Measurements from ENCODE around the gene CRHR2.

The CRHR2 gene

GRCh38 chr7:30706908-30707307 is 24.7 kb upstream of the CRHR2 start:
- no peak for DNase-seq (ENCODE audit: low read depth in 2 of 2)

DNA sequence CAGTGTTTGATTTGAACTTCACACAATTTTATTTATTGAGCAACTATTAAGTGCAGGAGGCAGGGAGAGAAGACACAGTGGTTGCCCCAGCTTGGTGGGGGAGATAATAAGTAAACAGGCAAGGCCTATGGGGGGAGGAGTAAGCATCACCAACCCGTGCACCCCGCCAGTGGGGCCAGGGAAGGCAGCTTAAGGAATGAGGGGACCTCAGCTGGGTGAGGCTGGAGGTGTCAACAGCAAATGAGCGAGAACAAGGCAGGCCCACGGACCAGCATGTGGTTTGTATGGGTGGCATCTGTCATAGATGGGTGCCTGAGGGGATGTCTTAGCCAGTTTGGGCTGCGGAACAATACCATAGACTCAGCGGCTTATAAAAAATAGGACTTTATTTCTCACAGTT is 24.1 kb upstream of the CRHR2 start:
- no peak for DNase-seq (ENCODE audit: low read depth in 2 of 2)

DNA sequence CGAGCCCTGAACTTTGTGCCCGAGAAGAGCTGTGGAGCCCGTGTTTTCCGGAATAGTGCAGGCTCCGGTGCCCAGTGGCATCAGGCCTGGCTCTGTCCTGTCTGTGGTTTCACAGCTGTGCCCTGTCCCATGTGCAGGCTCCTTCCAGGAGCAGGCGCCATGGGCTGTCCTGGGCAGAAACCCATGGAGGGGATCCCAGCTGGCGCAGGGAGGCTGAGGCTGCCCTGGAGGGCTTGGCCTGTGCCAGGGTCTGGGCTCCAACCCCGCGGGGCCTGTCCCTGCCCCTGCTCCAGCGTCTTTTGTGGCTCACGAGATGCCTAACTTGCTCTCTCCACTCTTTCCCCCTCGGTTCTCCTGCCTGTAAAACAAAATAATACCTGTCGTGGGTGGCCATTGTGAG is 23.3 kb upstream of the CRHR2 start:
- no peak for DNase-seq (ENCODE audit: low read depth in 2 of 2)

DNA sequence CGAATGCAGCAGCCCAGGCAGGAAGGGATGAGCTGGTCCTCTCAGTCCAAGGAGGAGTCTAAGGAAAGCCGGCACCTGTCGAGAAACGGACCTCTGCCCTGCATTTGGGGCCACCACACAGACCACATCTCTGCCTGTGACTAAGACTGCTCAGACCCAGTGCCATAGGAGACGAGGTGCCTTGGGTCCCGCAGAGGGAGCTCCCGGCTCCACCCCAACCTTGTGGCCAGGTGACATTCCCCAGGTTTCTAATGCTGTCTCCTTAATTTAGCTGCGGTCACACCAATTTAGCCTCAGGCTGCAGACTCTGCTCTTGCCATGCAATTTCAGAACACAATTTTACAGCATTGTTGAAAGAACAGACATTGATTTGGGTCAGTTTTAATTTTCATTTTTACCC is 22.8 kb upstream of the CRHR2 start:
- DNase-seq (ENCODE audit: low read depth in 2 of 2) = no peak

DNA sequence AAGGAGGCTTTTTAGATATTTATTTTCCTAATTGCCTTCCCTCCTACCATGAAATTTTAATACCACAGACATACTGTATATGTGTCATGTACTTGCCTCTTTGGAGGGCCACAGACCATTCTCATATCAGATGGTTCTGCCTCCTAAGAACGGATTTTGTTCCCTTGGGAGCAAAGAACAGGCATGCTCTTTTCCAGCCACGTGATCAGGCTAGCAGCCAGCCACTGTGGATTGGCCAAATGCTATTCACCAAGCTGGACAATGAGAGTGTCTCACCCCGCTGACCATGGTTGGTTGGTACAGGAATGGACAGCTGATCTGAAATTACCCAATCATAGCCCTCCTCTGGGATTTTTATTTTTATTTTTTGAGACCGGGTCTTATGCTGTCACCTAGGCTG is 21.5 kb upstream of the CRHR2 start:
- no peak for DNase-seq (ENCODE audit: low read depth in 2 of 2)

DNA sequence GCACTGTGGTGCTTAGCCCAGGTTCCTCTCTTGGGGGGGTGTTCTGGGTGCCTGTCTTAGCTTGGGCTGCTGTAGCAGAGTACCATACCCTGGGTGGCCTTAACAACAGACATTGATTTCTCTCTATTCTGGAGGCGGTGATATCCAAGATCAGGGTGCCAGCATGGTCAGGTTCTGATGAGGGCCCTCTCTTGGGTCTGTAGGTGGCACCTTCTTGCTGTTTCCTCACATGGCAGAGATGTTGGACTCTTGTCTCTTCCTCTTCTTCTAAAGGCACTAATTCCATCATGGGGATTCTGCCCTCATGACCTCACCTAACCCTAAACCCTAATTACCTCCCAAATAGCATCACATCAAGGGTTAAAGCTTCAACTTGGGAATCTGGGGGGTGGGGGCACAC is 19.9 kb upstream of the CRHR2 start:
- no peak for DNase-seq (ENCODE audit: low read depth in 2 of 2)

DNA sequence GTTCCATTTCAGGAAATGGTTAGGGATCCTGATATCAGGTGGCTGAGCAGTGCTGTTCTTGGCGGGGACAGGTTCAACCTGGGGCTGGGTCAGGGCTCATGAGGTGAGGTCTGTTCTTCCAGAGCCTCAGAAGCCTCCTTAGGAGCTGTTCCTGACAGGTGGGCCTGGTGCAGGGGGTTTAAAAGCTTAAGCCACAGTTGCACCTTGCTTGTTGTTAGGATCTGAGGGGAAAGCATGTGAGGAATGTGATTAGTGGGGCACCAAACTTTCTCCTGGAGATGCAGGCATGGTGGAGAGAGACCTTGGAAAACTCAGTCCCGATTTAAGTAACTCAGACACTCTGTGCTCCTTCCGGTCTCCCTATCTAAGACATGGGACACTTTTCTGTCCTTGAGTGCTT is 18.7 kb upstream of the CRHR2 start:
- DNase-seq (ENCODE audit: low read depth in 2 of 2) = no peak

- no peak for DNase-seq (ENCODE audit: low read depth in 2 of 2)
Observed at GRCh38 chr7:30699706-30700495, 17.6 kb upstream of the CRHR2 start.

DNA sequence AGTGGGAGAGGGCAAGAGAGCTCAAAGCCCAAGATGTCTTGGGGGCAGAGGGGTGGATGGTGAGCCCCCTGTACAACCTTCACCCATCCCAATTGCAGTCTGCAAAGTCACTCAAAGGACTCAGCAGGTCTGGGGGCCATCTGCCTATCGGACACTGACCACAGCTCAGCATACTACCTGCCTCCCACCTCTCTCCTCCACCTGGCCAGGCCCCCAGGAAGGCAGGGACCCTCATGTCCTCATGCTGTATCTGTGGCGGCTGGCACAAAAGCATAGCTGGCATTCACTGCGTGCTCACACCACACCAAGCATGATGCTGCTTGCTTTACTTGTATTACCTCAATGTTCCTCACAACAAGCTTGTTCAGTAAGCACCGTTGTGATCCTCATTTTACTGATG is 16.2 kb upstream of the CRHR2 start:
- no peak for DNase-seq (ENCODE audit: low read depth in 2 of 2)

DNA sequence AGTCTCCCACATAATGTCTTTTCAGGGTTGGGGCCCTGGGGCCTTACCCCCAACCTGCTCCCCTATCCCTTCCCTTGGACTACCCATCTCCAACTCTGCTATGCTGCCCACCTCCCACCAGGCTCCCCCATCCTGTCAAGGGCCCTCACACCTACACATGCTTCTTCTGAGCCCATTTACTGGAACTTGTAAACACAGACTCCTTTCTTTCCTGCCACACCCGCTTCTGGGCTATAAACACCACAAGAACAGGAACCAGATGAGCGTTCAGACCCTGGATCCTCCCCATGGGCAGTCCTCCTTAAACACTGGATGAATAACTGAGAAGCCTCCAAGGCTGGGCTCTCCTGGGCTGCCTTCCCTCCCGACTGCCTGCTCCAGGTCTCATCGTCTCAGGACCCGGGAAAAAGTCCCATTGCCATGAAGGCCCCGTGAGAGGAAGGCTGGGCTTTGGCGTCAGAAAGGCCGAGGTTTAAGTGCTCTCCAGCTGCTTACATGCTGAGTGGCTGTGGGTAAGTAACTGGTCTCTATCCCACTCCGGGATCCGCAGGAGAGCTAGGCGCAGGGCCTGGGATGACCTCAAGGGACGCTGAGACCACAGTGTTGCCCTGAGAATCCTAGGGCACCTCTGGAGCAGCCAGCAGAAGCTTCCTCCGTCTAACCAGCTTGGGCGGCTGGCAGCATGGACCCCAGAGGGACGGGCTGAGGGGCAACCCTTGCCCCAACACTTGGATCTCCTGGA is 15.6 kb upstream of the CRHR2 start:
- no peak for DNase-seq (ENCODE audit: low read depth in 2 of 2)

- DNase-seq (ENCODE audit: low read depth in 2 of 2) = no peak
Observed at GRCh38 chr7:30694774-30695721, 12.8 kb upstream of the CRHR2 start.

DNA sequence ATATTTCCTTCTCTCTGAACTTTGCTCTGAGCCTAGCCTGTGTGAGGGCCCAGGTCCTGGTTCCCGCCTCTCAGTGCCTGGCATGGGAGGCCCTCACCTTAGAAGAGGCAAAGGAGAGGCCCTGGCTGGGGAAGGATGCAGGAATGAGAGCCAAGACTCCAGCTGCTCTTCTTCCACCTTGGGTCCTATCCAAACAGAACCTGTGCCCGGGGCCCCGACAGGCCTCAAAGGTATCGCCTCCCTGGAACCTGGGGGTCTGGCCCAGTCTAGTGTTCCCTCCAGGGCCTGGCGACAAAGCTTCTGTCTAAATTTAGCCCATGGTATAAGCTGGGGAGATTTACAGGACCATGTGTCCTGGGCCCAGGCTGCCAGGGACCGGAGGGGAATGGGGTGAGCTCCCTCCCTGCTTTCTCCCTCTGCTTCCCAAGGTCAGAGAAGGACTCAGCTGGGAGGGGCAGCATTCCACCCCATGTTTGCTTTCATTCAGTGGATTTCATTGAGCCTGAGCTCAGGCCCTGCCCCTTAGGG is 12.0 kb upstream of the CRHR2 start:
- DNase-seq (ENCODE audit: low read depth in 2 of 2) = no peak

- DNase-seq (ENCODE audit: low read depth in 2 of 2) = no peak
Observed at GRCh38 chr7:30692882-30693281, 10.6 kb upstream of the CRHR2 start.

DNA sequence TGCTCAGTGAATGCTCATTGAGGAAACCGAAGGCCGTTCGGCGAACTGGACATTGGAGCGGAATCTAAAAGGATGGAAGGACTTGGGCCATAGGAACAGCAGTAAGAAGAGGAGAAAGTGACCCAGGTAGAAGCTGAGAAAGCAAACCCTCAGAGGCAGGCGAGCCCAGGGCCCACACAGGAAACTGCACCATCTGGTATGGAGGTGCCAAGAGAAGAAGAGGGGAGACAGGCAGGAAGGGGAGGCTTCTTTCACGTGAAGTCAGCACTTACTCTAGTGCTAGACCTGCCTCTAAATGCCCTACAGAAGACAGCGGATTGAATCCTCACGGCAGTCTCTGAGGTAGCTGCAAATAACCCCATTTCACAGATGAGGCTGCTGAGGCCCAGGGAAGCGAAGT is 10.2 kb upstream of the CRHR2 start:
- no peak for DNase-seq (ENCODE audit: low read depth in 2 of 2)

DNA sequence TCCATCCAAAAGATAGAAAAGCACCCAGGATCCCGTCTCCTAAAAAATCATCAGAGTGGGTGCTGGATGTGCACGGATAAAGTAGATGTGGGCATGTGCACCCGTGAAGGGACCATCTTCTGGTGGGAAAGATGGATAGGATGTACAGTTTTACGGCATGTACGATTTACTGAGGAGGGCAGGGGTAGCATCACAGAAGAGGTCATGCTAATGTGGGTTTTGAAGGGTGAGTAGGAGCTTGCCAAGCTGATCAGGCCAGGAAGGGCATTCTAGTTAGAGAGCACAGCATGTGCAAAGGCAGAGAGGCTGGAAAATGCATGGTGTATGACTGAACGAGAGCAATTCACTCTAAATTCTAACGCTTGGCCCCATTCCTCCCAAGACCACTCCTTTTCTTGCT is 7.8 kb upstream of the CRHR2 start:
- no peak for DNase-seq (ENCODE audit: low read depth in 2 of 2)

DNA sequence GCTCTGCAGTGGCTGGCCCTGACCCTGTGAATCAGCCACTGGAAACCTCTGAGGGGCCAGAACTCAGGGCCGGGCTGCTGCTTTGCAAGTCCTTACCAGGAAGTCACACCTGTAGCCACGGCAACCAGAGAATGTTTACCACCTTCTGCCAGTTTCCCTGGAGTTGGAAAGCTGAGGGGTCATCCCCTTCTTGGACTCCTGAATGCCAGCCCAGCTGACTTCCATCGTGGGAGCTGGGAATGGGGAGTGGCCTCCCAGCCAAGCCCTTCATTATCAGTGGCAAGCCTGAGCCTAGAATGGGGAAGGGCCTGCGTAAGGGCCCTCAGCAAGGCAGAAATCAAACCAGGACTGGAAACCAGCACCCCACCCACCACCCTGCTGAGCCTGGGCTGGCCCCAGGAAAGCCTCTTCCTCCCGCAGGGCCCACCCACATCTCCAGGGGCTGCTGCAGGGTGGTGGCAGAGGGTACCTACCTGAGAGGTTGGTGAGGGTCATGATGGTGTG is 6.5 kb upstream of the CRHR2 start:
- no peak for DNase-seq (ENCODE audit: low read depth in 2 of 2)

GRCh38 chr7:30687604-30688003 is 5.3 kb upstream of the CRHR2 start:
- no peak for DNase-seq (ENCODE audit: low read depth in 2 of 2)

DNA sequence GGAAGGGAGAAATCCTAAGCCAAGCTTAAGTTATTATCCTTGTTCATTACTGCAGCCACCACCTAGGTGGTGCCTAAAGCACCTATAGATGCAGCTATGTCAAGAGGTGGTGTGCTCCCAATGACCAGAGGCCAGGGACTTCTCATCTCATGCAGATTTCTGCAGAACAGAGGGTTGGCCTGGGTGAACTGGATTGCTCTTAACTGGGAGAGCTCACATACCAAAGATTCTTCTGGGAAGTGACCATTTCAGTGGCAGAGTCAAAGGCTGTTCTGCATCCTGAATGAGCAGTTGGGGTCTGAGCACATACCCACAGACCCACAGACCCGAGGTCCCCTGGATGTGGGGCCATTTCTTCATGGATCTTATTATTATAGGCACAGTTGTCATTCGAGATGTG is 2.1 kb upstream of the CRHR2 start:
- DNase-seq (ENCODE audit: low read depth in 2 of 2) = no peak

DNA sequence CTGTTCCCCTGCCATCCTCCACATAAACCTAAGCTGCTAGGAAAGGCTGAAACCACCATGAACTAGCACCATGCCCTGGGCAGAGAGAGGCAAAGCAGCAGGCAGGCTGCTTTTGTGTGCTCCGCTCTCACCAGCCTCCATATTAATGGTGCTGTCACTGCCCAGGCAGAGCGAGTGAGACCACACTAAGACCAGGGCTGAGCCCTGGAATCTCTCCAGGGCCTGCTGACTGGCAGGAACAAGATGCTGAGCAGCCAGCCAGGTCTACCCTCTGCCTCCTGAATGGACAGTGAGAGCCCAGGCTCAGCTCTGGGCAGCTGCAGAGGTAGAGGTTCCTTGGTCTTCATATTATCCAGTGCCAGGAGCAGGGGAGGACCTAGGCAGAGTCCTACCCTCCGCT is 1.6 kb upstream of the CRHR2 start:
- no peak for DNase-seq (ENCODE audit: low read depth in 2 of 2)

DNA sequence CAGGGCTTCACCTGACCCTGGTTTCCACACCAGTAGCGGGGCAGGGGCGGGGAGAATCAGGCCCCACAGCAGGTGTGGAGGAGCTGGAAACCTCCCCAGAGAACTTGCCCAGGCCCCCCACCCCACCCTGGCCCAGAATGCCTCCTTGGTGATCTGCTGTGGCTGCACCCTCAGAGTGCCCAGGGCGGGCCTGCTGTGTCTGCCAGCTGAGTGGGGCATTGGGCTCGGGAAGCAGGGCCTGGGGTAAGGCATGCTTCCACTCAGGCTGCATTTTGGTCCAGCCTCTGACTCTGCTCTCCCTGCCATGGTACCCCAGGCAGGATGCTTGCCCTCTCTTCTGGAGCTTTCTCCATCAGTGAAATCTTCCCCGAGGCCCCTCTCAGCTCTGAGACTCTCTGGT is 1.1 kb upstream of the CRHR2 start:
- DNase-seq (ENCODE audit: low read depth in 2 of 2) = no peak

DNA sequence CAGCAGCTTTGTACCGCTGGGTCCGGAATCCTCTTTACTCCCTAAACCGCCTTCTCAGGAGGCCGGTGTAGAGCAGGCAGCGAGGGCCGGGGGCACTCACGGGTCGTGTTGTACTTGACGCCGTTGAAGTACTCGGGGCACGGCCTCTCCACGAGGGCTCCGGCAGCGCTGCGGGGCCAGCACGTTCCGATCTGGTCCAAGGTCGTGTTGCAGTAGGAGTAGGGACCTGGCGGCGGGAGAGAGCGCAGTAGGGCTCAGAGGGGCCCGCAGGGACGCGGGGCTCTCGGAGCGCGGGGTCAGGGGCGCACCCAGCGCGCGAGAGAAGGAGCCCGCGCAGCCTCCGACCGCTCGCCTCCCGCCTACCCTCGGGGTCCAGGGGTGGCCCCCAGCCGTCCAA is 443 bp downstream of the CRHR2 start:
- no peak for DNase-seq (ENCODE audit: low read depth in 2 of 2)

GRCh38 chr7:30681331-30681797 is 892 bp downstream of the CRHR2 start:
- no peak for DNase-seq (ENCODE audit: low read depth in 2 of 2)
